Gastrocnemius medialis (tissue), 4 donors: ENCODE results near the gene SLC4A1AP.

Experiments
- CTCF ChIP-seq, 5 experiments: fragments of 450-650 bp in 3 of 5; fragments of 200-600 bp in 2 of 5; sonication (generic) in 2 of 5; IDR thresholded peaks in 4 of 5; conservative IDR thresholded peaks in 1 of 5; 1 replicate in 4 of 5; 2 replicates in 1 of 5; pipeline ENCODE4 v1.5.1; 2016 to 2019; ENCODE audit warnings: antibody characterized with exemption in 5 of 5, mild to moderate bottlenecking in 3 of 5, moderate library complexity in 3 of 5
- POLR2A ChIP-seq, 2 donors: fragments of 450-650 bp; IDR thresholded peaks; one replicate each; pipeline ENCODE4 v1.6.1; 2017; ENCODE audit warnings: antibody characterized with exemption in 2 of 2, mild to moderate bottlenecking in 2 of 2, moderate library complexity in 2 of 2

DNA sequence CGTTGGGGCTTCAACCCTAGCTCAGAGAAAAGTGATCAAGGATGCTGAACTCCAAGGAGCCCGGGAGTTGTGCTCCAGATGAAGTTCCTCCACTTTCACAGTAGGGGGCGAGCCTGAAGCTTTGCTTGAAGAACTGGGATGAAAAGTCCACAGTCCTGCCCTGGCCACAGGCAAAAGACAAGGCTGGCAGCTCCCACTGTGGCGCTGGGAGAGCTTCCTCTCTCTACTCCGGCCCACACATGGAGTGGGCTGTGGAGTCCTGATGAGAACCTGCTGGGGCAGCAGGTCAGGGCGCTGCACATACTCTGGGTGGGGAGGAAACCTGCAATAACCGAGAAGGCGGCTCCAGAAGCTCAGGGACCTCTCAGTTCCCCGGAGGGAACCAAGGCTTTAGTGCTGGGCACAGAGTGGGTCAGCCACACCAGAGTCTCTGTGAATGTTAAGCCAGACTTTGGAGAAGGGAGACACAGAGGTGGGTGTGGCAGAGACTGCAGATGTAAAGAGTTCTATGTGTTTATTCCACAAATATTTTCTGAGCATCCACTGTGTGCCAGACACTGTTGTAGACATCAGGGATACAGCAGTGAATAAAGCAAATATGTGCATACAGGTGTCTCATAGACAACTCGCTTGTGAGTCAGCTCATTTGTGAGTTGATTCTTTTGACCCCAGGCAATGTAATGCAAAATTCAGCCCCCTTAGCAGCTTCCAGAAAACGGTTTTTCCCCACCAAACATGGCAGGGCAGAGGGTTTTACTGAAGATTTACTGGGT lies 59.9 kb downstream of the SLC4A1AP start:
- TF ChIP-seq CTCF (IDR thresholded peaks at IDR 0.05 in 4 of 5, conservative IDR thresholded peaks at IDR 0.05 in 1 of 5) = peak; percentile 75 to 88 (median 79)
- no peak for TF ChIP-seq POLR2A (IDR thresholded peaks at IDR 0.05)
